Neural progenitor cell (in vitro differentiated cells): ENCODE results near the gene GJC3.

Source experiments
- CTCF ChIP-seq: fragments of 200-600 bp; sonication (generic); IDR thresholded peaks from 2 replicates; pipeline ENCODE4 v1.5.1; 2017; ENCODE audit warnings: antibody characterized with exemption, mild to moderate bottlenecking
- EZH2 ChIP-seq: fragments of 200-600 bp; sonication (generic); IDR thresholded peaks from 2 replicates; pipeline ENCODE4 v1.6.1; 2017; ENCODE audit warnings: antibody characterized with exemption, mild to moderate bottlenecking, moderate library complexity

GRCh38 chr7:99976626-99977025 is 47.2 kb upstream of the GJC3 start:
- TF ChIP-seq CTCF = no peak
- TF ChIP-seq EZH2 = no peak
